PC-3 (cell line): Measurements from ENCODE around the gene SPTSSB.

Experiments
- EZH2 ChIP-seq: fragments of 300-600 bp; sonication (generic); IDR thresholded peaks from one replicate; pipeline ENCODE4 v1.6.1; 2017; ENCODE audit warnings: antibody characterized with exemption, mild to moderate bottlenecking, low read length; ENCODE audit not compliant: unreplicated experiment
- EZH2phosphoT487 ChIP-seq: fragments of 300-600 bp; sonication (generic); IDR thresholded peaks from 2 replicates; pipeline ENCODE4 v1.6.1; 2018; ENCODE audit warnings: mild to moderate bottlenecking, antibody characterized with exemption, low read length, borderline replicate concordance
- TF ChIP-seq, protein P1 (sequence below): fragments of 300-600 bp; sonication (generic); conservative IDR thresholded peaks from 2 replicates; pipeline ENCODE4 v1.5.1; 2017; ENCODE audit warnings: antibody characterized with exemption, low read depth, mild to moderate bottlenecking, low read length

GRCh38 chr3:161413855-161414210 lies 42.5 kb upstream of the SPTSSB start:
- TF ChIP-seq, protein P1, sequence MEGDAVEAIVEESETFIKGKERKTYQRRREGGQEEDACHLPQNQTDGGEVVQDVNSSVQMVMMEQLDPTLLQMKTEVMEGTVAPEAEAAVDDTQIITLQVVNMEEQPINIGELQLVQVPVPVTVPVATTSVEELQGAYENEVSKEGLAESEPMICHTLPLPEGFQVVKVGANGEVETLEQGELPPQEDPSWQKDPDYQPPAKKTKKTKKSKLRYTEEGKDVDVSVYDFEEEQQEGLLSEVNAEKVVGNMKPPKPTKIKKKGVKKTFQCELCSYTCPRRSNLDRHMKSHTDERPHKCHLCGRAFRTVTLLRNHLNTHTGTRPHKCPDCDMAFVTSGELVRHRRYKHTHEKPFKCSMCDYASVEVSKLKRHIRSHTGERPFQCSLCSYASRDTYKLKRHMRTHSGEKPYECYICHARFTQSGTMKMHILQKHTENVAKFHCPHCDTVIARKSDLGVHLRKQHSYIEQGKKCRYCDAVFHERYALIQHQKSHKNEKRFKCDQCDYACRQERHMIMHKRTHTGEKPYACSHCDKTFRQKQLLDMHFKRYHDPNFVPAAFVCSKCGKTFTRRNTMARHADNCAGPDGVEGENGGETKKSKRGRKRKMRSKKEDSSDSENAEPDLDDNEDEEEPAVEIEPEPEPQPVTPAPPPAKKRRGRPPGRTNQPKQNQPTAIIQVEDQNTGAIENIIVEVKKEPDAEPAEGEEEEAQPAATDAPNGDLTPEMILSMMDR: no peak
- TF ChIP-seq EZH2: no peak
- no peak for TF ChIP-seq EZH2phosphoT487
